ENCODE results near the gene NIPBL. TPM values are rescaled to one million over a fixed set of nuclear protein-coding genes. Genes with fewer than 3 reads are reported as not detected.
"Not testable (repeated sequence)": the region's sequence is repeated elsewhere in the genome, so short reads cannot be mapped to it uniquely, and the experiment has no call there.

Gene NIPBL
- total RNA-seq, 8 experiments from 2014 or later = 16.2 to 55.1 (median 26.0) TPM

GRCh38 chr5:37002176-37002751, 125.7 kb downstream of the NIPBL start:
- 89 to 100% (median 100%) methylated on average over 1 of the region's 1 CpG; no CpG with 5 or more reads in 4 of the 10 experiments for WGBS, 10 experiments
- in situ Hi-C loops (cut with MboI; ENCODE audit: low pct_unique_long_range_greater_than_20kb in 2 of 9, low sequenced_read_pairs in 9 of 9, unreplicated experiment in 9 of 9) = loop anchor here in 1 of 9 experiments (25.0 kb wide), 1 partner anchor 265 kb away; no protein-coding TSS in a partner anchor
- H3K4me3 ChIP-seq = no peak overlapping the region
- ATAC-seq (replicated peaks in 6 of 8) = no peak
- no peak overlapping the region for H3K27ac ChIP-seq
- no peaks in the 10 kb centered on the region for H3K4me1 ChIP-seq (replicated peaks in 1 of 2)

- in situ Hi-C loops (cut with MboI; ENCODE audit: low pct_unique_long_range_greater_than_20kb in 2 of 9, low sequenced_read_pairs in 9 of 9, unreplicated experiment in 9 of 9) = loop anchor here in 1 of 9 experiments (25.0 kb wide), 1 partner anchor 268 kb away; no protein-coding TSS in a partner anchor
- WGBS, 10 experiments = 25 to 92% (median 78%) methylated on average over 2 to 6 of the region's 6 CpGs
- Histone ChIP-seq H3K4me1 (replicated peaks in 1 of 2) (no peaks in the 10 kb centered on the region), H3K4me3 (no peak overlapping the region), H3K27ac (no peak overlapping the region)
- no peak for ATAC-seq (replicated peaks in 6 of 8)
Measured at GRCh38 chr5:37005252-37005651, 128.7 kb downstream of the NIPBL start.

- ATAC-seq (replicated peaks in 6 of 8) = peak in 2 of 8 experiments; percentile 34 to 43
- H3K27ac ChIP-seq = no peak overlapping the region
- WGBS, 10 experiments = 33 to 87% (median 50%) methylated on average over 1 to 5 of the region's 5 CpGs; no CpG with 5 or more reads in 1 of the 10 experiments
- no peak overlapping the region for H3K4me3 ChIP-seq
- in situ Hi-C loops (cut with MboI; ENCODE audit: low pct_unique_long_range_greater_than_20kb in 2 of 9, low sequenced_read_pairs in 9 of 9, unreplicated experiment in 9 of 9) = loop anchor here in 1 of 9 experiments (25.0 kb wide), 1 partner anchor 269 kb away; no protein-coding TSS in a partner anchor
- no peaks in the 10 kb centered on the region for H3K4me1 ChIP-seq (replicated peaks in 1 of 2)
Measured at GRCh38 chr5:37005946-37006540, 129.5 kb downstream of the NIPBL start.

GRCh38 chr5:37013181-37013580, 136.6 kb downstream of the NIPBL start:
- not testable (repeated sequence) for H3K4me3 ChIP-seq; H3K4me1 ChIP-seq (replicated peaks in 1 of 2); H3K27ac ChIP-seq; ATAC-seq (replicated peaks in 6 of 8)
- no CpG with 5 or more reads among the region's 34 CpGs for WGBS, 10 experiments
- in situ Hi-C loops (cut with MboI; ENCODE audit: low pct_unique_long_range_greater_than_20kb in 2 of 9, low sequenced_read_pairs in 9 of 9, unreplicated experiment in 9 of 9) = loop anchor here in 1 of 9 experiments (25.0 kb wide), 1 partner anchor 276 kb away; no protein-coding TSS in a partner anchor

- H3K4me1 ChIP-seq (replicated peaks in 1 of 2) = no peaks in the 10 kb centered on the region
- ATAC-seq (replicated peaks in 6 of 8) = no peak
- no peak overlapping the region for H3K4me3 ChIP-seq
- in situ Hi-C loops (cut with MboI; ENCODE audit: low pct_unique_long_range_greater_than_20kb in 2 of 9, low sequenced_read_pairs in 9 of 9, unreplicated experiment in 9 of 9) = loop anchor here in 1 of 9 experiments (25.0 kb wide), 1 partner anchor 277 kb away; no protein-coding TSS in a partner anchor
- no peak overlapping the region for H3K27ac ChIP-seq
Measured at GRCh38 chr5:37014321-37014720, 137.8 kb downstream of the NIPBL start.

GRCh38 chr5:37015795-37016666, 139.5 kb downstream of the NIPBL start:
- H3K4me3 ChIP-seq = no peak overlapping the region
- no peak for ATAC-seq (replicated peaks in 6 of 8)
- no peak overlapping the region for H3K27ac ChIP-seq
- H3K4me1 ChIP-seq (replicated peaks in 1 of 2) = no peaks in the 10 kb centered on the region
- in situ Hi-C loops (cut with MboI; ENCODE audit: low pct_unique_long_range_greater_than_20kb in 2 of 9, low sequenced_read_pairs in 9 of 9, unreplicated experiment in 9 of 9) = loop anchor here in 1 of 9 experiments (25.0 kb wide), 1 partner anchor 279 kb away; no protein-coding TSS in a partner anchor
- WGBS, 10 experiments = 40 to 100% (median 88%) methylated on average over 1 to 2 of the region's 2 CpGs

GRCh38 chr5:37028910-37029309, 152.3 kb downstream of the NIPBL start:
- in situ Hi-C loops (cut with MboI; ENCODE audit: low pct_unique_long_range_greater_than_20kb in 2 of 9, low sequenced_read_pairs in 9 of 9, unreplicated experiment in 9 of 9) = loop anchor here in 1 of 9 experiments (25.0 kb wide), 1 partner anchor 183 kb away; no protein-coding TSS in a partner anchor
- no peak overlapping the region for H3K4me3 ChIP-seq

GRCh38 chr5:37029436-37029835, 152.9 kb downstream of the NIPBL start:
- 86 to 100% (median 100%) methylated on average over 1 of the region's 1 CpG for WGBS, 10 experiments
- no peak overlapping the region for H3K27ac ChIP-seq
- in situ Hi-C loops (cut with MboI; ENCODE audit: low pct_unique_long_range_greater_than_20kb in 2 of 9, low sequenced_read_pairs in 9 of 9, unreplicated experiment in 9 of 9) = loop anchor here in 1 of 9 experiments (25.0 kb wide), 1 partner anchor 183 kb away; no protein-coding TSS in a partner anchor
- no peak overlapping the region for H3K4me3 ChIP-seq
- H3K4me1 ChIP-seq (replicated peaks in 1 of 2) = no peaks in the 10 kb centered on the region
- ATAC-seq (replicated peaks in 6 of 8) = no peak

More at GRCh38 chr5:37028910-37029309, 152.3 kb downstream of the NIPBL start:
- ATAC-seq (replicated peaks in 6 of 8) = no peak
- Histone ChIP-seq H3K27ac (no peak overlapping the region), H3K4me1 (replicated peaks in 1 of 2) (no peaks in the 10 kb centered on the region)
- WGBS, 10 experiments = 57 to 100% (median 94%) methylated on average over 1 of the region's 1 CpG; no CpG with 5 or more reads in 2 of the 10 experiments

- Histone ChIP-seq H3K4me1 (replicated peaks in 1 of 2) (no peaks in the 10 kb centered on the region), H3K27ac (no peak overlapping the region), H3K4me3 (no peak overlapping the region)
- in situ Hi-C loops (cut with MboI; ENCODE audit: low pct_unique_long_range_greater_than_20kb in 2 of 9, low sequenced_read_pairs in 9 of 9, unreplicated experiment in 9 of 9) = loop anchor here in 1 of 9 experiments (25.0 kb wide), 1 partner anchor 177 kb away; no protein-coding TSS in a partner anchor
- 92 to 100% (median 98%) methylated on average over 2 to 6 of the region's 6 CpGs; no CpG with 5 or more reads in 3 of the 10 experiments for WGBS, 10 experiments
- ATAC-seq (replicated peaks in 6 of 8) = peak in 1 of 8 experiments; percentile 41
Measured at GRCh38 chr5:37034955-37035354, 158.4 kb downstream of the NIPBL start.

GRCh38 chr5:37037840-37038239, 161.3 kb downstream of the NIPBL start:
- Histone ChIP-seq H3K4me1 (replicated peaks in 1 of 2) (no peaks in the 10 kb centered on the region), H3K4me3 (no peak overlapping the region), H3K27ac (no peak overlapping the region)
- ATAC-seq (replicated peaks in 6 of 8) = no peak
- WGBS, 10 experiments = 83 to 100% (median 94%) methylated on average over 1 to 5 of the region's 5 CpGs
- in situ Hi-C loops (cut with MboI; ENCODE audit: low pct_unique_long_range_greater_than_20kb in 2 of 9, low sequenced_read_pairs in 9 of 9, unreplicated experiment in 9 of 9) = loop anchor here in 1 of 9 experiments (25.0 kb wide), 1 partner anchor 174 kb away; no protein-coding TSS in a partner anchor

- no peak for ATAC-seq (replicated peaks in 6 of 8)
- H3K27ac ChIP-seq = no peak overlapping the region
- 91 to 100% (median 100%) methylated on average over 1 of the region's 1 CpG; no CpG with 5 or more reads in 1 of the 10 experiments for WGBS, 10 experiments
- no peak overlapping the region for H3K4me3 ChIP-seq
- no peaks in the 10 kb centered on the region for H3K4me1 ChIP-seq (replicated peaks in 1 of 2)
- in situ Hi-C loops (cut with MboI; ENCODE audit: low pct_unique_long_range_greater_than_20kb in 2 of 9, low sequenced_read_pairs in 9 of 9, unreplicated experiment in 9 of 9) = loop anchor here in 1 of 9 experiments (25.0 kb wide), 1 partner anchor 172 kb away; no protein-coding TSS in a partner anchor
Measured at GRCh38 chr5:37039824-37040223, 163.3 kb downstream of the NIPBL start.

GRCh38 chr5:37043693-37044092, 167.1 kb downstream of the NIPBL start:
- in situ Hi-C loops (cut with MboI; ENCODE audit: low pct_unique_long_range_greater_than_20kb in 2 of 9, low sequenced_read_pairs in 9 of 9, unreplicated experiment in 9 of 9) = loop anchor here in 1 of 9 experiments (25.0 kb wide), 1 partner anchor 169 kb away; no protein-coding TSS in a partner anchor
- H3K4me3 ChIP-seq = no peak overlapping the region
- H3K4me1 ChIP-seq (replicated peaks in 1 of 2) = no peaks in the 10 kb centered on the region
- ATAC-seq (replicated peaks in 6 of 8) = peak in 2 of 8 experiments; percentile 29 to 33
- H3K27ac ChIP-seq = no peak overlapping the region
- 0 to 92% (median 79%) methylated on average over 1 to 2 of the region's 2 CpGs; no CpG with 5 or more reads in 2 of the 10 experiments for WGBS, 10 experiments

All from motor neuron (in vitro differentiated cells).